Endometrium (tissue), 2 donors: ENCODE results near the gene SHROOM4.

Experiments
- FAIRE-seq: peaks from 2 replicates; lab custom pipeline; 2012; peaks lifted over from hg19 to GRCh38; lab: Jason Lieb, UNC
- donor health status: control.
- donor health status: control.

Gene SHROOM4

GRCh38 chrX:50704360-50704759 lies 109.6 kb downstream of the SHROOM4 start:
- FAIRE-seq: no peak

- FAIRE-seq: no peak
These were observed 113.1 kb downstream of the SHROOM4 start for GRCh38 chrX:50700921-50701320.

DNA sequence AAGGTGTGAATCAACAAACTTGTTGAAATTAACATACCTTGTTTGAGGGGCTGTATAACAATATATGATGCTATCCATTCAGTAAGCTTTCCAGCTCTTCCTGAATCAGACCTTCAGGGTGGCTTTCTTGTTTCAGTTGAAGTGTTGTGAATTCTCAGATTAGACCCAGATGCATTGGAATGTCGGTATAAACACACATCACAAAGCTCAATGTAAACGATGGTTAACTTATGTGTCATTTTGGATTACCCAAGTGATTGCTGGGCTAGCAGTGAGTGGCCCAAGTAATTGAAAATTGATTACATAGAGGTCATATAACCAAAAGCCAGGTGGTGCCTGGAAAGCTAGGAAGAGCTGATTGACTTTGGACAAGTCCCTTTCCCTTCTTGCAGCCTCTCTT lies 115.0 kb downstream of the SHROOM4 start:
- no peak for FAIRE-seq

DNA sequence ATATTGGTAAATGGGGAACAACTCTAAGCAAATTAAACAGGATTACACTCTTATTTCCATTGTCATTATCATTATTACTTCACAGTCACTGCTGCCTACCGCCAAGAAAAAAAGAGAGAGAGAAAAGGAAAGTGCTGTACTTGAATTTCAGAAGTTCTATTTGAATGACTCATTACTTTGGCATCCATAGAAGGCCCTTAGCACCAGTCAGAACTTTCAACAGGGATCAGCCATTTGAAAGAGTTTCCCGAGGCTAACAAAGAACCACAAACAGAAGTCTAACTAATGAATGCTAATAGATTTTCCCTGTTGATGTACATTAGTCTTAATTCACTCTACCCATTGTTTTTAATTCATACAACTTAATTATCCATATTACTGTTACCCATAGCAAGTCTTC lies 116.3 kb downstream of the SHROOM4 start:
- FAIRE-seq: no peak

DNA sequence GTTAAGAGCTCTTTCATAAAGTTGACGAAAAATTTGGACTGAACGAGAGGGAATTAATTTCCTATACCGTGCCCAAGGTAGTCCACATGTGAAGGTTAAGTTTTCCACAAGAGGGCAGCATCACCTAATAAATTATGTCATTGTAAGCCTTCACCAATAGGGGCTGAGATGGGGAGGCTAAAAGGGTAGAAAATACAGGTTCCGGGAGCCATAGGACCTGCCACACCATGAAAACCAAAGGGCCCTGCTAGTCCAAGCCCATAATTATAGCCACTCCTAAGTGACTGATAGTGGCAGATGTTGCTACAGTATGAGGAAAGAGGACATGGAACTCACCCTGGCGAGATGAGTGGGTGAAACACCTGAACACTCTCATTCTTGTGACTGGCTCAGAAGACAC lies 122.2 kb downstream of the SHROOM4 start:
- FAIRE-seq: no peak

DNA sequence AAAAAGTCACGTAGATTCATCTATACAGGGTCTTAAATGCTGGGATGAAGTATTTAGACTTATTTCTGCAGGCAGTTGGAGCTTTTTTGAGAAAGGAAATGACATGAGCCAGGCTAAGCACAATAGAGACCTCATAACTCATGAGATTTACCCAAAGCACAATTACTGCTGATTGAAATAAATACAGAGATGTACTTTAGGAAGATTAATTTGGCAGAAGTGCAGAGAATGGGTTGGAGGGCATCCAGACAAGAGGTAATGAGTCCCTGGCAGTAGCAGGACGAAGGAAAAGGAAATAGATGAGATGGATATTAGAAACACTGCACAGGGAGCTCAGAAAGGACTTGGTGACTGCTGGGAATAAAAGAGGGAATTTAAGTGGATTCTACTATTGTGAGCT lies 129.1 kb downstream of the SHROOM4 start:
- no peak for FAIRE-seq

DNA sequence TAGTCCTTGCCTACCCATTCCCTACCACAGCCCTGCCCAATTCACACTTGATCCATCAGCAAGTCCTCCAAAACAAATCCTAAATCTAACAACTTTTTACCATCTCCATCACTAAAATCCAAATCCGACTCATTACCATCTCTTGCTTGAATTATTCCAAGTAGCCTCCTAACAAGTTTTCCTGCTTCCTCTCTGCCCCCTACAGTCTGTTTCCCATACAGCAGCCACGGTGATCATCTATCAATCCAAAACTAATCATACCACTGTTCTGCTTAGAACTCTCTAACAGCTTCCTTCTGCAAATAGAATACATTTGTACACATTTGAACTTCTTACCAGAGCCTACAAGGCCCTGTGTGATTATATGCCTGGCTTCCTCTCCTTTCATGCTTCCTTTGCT lies 133.0 kb downstream of the SHROOM4 start:
- no peak for FAIRE-seq

DNA sequence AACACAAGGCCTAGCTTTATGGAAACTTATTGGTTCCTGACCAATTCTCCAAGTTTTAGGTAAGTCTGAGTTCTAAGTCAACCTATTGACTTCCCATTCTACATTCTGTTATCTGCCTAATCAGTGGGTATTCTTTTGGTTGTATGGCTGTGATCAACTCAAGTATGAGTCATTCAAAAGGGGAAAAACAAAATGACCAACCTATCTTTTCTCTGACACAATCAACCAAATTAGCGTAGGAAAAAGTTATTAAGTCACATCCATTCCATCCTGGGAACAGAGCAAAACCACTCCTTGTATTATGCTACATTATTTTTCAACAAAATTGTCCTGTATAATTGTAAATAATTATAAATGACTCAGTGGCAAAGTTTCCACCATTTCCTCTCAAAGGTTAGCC lies 136.2 kb downstream of the SHROOM4 start:
- no peak for FAIRE-seq

GRCh38 chrX:50671661-50672060 lies 142.3 kb downstream of the SHROOM4 start:
- FAIRE-seq: no peak

- no peak for FAIRE-seq
These were observed 145.1 kb downstream of the SHROOM4 start for GRCh38 chrX:50668860-50669259.

GRCh38 chrX:50648156-50648555 lies 165.8 kb downstream of the SHROOM4 start:
- no peak for FAIRE-seq

DNA sequence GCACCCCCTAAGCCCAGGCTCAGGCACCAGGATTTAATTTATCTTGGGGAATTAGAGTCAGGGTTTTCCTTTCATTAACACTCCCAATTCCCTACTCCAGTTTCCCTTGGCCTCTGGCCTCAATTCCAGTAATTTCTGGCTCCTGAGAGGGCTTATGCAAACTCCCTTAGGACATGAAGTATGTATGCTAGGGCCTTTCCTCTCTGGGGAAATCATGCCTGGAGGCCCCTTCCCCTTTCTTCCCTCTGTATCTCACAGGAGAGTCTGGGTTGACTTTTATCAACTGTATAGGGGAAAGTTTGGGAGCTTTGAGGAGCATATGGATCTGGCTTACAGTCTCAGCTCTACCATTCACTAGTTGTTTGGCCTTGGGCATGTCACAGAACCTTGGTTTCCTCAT lies 169.5 kb downstream of the SHROOM4 start:
- FAIRE-seq: no peak

DNA sequence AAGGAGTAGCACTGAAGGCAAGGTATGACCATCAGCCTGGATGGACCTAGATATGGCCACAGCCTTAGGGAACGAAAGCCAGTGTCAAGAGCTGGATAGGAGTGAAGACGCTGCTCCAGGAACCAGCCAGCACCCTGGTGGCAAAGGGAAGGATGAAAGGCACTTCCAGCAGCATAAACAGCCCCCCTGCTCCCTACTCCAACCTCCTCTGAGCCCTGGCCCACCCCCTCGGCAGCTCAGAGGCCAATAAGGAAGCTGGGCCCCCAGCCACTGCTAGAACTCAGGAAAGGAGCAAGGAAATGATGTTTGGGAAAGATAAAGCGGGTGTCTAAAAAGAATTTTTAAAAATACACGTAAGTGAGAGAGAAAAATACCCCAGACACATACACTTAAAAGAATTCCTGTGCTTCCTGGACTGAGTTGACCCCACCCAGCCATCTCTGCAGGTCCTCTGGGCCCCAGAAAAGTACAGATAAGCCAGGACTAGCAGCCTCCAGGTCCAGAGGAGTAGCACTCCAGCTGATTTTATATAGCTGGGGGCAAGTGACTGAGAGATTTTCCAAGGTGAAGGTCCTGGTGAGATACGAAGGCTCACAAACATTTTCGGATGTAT lies 170.4 kb downstream of the SHROOM4 start:
- FAIRE-seq: no peak

GRCh38 chrX:50638123-50638522 lies 175.9 kb downstream of the SHROOM4 start:
- no peak for FAIRE-seq

DNA sequence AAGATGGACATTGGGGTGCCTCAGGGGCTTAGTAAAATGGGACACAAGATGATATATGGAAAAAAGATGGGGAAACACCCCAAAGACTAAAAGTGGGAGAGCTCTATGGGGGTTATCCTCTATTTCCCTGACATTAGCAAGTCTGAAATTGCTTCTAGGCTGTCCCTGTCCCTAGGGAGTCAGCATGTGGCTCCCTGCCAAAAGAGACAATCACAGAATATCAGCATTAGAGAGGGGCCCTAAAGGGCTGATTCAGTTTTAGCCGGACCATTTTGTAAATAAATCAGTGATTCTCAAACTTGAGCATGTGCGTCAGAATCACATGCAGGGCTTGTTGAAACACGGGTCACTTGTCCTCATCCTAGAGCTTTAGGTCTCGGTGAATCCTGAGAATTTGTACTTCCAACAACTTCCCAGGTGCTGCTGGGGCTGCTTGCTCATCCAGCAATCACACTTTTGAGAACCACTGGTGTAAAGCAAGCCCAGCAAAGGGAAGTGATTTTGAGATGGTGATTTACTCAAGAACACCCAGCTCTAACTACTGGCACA lies 178.1 kb downstream of the SHROOM4 start:
- FAIRE-seq: no peak

DNA sequence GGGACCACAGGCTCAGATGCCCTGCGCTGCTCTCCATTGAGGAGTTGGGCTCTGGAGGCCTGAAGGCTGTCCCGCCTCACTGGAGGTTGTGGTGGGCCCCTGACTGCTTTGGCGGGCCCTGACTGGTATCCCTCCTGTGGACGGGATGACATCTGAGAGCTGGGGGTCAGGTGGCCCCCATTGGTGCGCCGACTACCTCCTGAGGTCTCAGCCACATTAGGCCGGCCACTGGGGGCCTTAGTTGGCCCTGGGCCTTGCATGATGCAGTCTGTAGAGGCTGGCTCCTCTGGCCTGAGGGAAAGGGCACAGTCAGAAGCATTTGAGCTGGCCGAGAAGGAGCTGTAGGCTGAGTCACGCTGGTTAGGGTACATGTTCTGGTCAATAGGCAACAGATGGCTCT lies 178.8 kb downstream of the SHROOM4 start:
- no peak for FAIRE-seq

GRCh38 chrX:50629774-50630173 lies 184.2 kb downstream of the SHROOM4 start:
- no peak for FAIRE-seq

DNA sequence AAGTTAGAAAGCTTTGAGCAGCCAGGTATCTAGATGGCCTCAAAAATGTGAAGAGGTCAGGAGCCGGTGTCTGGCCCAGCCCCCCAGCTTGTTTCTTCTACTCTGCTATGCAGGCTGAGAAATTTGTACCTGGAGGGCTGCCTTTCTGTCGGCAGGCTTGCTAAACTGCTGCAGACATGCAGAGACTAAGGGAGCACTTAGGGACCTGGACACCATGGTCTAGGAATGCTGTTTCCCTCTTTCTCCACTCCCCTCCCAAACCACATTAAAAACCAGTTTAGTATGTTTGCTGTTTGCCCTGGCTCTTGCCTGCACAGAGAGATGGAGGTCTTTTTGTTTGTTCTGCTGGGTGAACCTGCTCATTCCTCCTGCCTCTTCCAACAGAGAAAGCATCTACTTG lies 186.3 kb downstream of the SHROOM4 start:
- no peak for FAIRE-seq

DNA sequence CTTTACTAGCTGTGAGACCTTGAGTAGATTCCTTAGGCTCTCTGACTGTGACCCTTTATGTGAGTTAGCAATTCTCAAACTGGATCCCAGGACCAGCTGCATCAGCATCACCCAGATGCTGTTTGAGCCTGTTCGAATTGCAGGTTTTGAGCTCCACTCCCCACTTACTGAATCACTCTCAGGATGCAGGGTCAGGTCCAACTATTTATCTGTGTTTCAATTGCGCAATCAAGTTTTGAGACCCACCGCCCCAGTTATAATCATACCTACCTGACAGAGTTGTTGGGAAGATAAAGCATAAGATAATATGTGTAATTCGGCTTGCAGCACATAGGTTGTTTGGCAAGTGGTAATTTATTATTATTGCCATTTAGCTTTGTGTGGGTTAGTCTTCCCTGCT lies 187.6 kb downstream of the SHROOM4 start:
- no peak for FAIRE-seq

DNA sequence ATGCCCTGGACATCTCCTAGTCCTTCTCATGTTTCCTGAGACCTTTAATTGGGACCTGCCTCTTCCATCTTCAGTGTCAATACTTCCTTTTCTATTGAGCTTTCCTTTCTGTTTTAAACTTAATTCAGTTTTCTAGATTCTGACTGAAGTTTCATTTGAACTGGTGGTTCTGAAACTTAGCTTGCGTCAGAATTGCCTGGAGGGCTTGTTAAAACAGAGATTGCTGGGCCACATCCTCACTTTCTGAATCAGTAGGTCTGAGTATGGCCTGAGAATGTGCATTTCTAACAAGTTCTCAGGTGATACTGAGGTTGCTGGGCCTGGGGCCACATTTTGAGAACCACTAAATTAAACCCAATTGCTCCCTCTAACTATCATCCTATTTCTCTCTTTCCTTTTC lies 191.2 kb downstream of the SHROOM4 start:
- no peak for FAIRE-seq

DNA sequence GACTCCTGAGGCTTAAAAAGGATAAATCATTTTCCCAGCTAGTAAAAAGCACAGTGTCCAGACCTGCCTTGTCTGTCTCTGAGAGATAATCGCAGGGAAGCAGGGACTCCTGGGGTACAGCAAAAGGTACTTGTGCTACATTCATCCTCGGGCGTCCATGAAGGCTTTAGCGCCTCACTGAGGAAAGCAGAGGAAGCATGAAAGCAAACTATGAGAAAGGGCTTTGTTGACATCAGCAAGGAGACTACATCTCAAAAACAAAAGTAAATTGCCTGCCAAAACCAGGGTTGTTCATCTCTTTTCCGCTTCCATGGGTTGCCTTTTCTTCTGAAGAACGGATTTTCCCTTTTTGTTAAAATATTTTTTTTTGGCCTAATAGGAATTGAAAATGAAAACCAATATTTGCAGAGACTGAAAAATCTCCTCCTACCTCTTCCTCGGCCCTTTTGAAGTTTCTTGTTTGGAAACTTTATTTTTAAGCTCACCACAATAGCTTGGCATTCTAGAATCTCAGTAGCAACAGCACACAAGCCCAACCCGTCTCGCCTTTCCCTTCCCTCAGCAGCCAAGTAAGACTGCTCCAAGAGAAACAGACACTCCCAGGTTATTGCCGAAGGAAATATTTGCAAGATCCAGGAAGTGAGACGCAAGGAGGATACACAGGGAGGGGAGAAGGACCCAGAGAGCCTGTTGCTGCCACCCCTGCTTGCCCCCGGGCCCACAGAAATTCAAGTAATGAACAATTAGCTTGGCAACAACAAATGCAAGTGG lies 195.0 kb downstream of the SHROOM4 start:
- FAIRE-seq: no peak

- no peak for FAIRE-seq
These were observed 196.8 kb downstream of the SHROOM4 start for GRCh38 chrX:50617183-50617582.

- no peak for FAIRE-seq
These were observed 198.3 kb downstream of the SHROOM4 start for GRCh38 chrX:50615570-50616158.
